Nucleus accumbens (tissue), 56 donors: Measurements from ENCODE around the gene COPB1.
"Not testable (repeated sequence)": the region's sequence is repeated elsewhere in the genome, so short reads cannot be mapped to it uniquely, and the experiment has no call there.

Source experiments
- DNase-seq, 56 donors: peaks; one replicate each; lab custom pipeline; 2025; lab: John Stamatoyannopoulos, UW

Gene COPB1, protein sequence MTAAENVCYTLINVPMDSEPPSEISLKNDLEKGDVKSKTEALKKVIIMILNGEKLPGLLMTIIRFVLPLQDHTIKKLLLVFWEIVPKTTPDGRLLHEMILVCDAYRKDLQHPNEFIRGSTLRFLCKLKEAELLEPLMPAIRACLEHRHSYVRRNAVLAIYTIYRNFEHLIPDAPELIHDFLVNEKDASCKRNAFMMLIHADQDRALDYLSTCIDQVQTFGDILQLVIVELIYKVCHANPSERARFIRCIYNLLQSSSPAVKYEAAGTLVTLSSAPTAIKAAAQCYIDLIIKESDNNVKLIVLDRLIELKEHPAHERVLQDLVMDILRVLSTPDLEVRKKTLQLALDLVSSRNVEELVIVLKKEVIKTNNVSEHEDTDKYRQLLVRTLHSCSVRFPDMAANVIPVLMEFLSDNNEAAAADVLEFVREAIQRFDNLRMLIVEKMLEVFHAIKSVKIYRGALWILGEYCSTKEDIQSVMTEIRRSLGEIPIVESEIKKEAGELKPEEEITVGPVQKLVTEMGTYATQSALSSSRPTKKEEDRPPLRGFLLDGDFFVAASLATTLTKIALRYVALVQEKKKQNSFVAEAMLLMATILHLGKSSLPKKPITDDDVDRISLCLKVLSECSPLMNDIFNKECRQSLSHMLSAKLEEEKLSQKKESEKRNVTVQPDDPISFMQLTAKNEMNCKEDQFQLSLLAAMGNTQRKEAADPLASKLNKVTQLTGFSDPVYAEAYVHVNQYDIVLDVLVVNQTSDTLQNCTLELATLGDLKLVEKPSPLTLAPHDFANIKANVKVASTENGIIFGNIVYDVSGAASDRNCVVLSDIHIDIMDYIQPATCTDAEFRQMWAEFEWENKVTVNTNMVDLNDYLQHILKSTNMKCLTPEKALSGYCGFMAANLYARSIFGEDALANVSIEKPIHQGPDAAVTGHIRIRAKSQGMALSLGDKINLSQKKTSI

DNA sequence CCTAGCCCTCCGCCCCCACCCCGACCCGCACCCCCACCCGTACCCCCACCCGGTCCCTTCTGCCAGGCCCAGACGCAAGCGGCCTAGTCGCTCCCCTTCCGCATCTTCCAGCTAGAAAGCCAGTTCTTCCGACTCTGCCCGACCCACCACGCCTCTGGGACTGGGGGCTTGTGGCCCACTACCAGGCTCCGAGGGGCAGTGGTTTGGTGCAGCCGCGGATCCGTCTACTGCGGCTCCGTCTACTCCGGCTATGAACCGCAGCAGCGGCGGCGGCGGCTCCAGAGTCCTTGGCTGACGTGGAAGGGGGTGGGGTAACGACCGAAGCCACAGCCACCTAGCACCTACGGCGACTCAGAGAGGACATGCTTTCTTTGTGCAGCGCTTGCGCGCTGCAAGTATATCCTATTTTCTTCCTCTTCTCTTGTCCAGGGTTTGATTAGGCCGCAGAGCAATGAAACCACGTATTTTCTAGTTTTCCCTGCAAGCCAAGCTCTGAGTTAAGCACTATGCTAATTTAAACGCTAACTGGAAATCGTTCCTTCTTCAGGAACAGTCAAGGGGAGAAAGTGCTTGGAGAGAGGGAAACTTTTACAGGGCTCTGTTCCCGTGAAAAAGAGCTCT is at the start of gene COPB1:
Gene COPB1, minus strand, starts transcription at position 252 of the 621 bp plus-strand sequence. CDS start 883 bp downstream, outside the sequence.
- peak; percentile 30 to 95 (median 86) for DNase-seq

DNA sequence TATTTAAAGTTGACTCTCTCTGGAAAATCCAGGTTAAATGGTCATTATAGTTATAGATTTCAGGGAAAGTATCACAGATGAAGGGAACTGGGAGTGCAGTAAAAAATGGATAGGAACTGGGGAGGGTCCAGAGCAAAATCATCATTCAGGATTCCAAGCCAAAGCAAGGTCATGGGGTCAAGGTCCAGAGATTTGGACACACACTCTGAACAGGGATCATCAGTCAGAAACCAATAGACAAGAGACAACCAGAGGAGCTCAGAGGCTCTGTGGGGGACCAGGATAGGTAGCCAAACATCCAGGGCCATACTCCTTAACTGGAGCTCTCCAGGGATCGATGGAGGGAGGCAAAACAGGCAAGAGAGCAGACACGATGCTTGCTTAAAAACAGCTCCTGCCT is 47.8 kb upstream of the COPB1 start:
- DNase-seq, result no peak

DNA sequence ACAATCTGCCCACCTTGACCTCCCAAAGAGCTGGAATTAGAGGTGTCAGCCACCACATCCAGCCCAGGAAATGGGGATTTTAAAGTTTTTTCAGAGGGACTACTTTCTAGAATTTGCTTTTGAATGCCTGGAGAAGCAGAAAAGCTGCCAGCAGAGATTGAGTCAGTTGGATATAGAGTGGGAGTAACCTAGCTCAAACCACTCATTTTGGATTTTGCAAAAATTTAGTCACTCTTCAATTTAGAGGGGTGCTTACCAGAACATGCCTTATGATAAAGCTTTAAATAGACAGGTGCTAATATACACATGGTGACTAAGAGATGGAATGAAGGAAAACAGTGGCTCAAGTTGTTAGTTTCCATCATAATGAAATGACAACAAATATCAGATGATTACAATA is 47.1 kb upstream of the COPB1 start:
- DNase-seq, result no peak

DNA sequence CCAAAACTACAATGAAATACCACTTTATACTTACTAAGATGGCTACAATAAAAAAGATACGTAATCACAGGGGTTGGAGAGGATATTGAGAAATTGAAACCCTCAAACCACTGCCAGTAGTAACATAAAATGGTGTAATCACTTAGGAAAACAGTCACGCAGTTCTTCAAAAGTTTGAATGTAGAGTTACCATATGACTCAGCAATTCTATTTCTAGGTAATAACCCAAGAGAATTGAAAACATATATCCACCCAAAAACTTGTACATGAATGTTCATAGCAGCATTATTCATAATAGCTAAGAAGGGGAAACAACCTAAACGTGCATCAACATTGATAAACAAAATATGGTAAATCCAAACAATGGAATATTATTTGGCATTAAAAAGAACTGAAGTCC is 45.0 kb upstream of the COPB1 start:
- no peak for DNase-seq

DNA sequence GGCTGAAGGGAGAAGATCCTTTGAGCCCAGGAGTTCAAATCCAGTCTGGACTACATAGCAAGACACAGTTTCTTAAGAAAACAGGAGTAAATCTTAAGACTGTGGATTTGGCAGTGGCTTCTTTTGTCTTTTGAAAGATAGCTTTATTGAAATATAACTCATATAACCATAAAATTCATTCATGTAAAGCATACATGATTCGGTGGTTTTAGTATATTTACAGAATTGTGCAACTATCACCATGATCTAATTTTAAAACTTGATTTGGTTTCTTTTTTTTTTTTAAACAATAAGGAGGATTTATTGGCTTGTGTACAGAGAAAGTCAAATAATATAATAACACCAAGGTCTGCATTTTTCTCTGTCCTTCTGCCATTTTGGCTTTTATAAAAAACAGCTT is 43.6 kb upstream of the COPB1 start:
- DNase-seq, result no peak

DNA sequence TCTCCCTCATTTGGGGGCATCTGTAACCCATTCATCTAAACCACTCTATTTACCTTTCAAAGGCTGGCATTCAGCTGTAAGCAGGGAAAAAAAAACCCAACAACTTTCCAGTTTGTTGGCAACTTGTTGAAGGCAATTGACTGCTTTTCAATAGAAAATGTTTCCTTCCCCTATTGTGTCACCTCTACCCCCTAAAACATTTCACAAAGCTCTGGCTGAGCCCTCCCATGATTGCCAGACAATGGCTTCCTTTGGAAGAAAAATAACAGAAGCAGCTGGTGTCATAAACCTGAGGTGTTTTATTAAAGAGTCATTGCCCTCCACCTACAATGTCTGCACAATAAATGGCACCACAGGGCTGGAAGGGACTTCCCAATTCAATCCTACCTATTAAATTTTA is 42.7 kb upstream of the COPB1 start:
- DNase-seq, result no peak

DNA sequence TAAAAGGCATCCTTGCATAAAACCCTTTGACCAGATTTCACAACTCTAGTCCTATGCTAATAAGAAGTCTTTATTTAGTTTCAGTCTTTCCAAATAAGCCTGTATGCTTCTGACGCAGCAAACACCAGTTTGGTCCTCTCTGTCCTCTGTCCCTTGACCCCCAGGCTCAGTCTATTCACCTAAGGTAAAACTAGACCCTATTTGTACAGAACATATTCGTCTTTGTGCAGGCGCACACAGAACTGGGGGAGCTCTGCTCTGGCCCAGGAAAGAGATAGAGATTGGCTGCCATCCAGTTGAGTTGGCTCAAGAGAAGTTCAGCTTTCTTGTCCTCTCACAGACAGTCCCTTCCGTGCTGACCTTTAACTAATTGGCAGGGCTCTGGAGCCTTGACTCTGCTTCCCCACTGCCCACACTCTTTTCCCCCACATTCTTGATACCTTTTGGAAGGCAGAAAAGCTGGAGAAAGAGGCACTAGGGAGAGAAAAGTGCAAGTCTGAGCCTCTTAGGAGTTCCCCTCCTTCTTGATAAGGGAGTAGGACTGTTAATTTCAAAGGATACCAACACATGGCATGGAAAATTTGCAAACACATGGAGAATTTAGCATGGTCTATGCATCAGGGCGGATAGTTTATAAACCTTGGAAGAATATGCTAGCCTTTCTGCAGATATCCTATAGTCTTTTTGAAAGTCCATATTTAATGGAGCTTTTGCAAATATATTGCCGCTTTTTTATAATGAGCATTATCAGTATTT is 41.8 kb upstream of the COPB1 start:
- peak in 3 of 56 donors; percentile 7 to 39 (median 31) for DNase-seq

DNA sequence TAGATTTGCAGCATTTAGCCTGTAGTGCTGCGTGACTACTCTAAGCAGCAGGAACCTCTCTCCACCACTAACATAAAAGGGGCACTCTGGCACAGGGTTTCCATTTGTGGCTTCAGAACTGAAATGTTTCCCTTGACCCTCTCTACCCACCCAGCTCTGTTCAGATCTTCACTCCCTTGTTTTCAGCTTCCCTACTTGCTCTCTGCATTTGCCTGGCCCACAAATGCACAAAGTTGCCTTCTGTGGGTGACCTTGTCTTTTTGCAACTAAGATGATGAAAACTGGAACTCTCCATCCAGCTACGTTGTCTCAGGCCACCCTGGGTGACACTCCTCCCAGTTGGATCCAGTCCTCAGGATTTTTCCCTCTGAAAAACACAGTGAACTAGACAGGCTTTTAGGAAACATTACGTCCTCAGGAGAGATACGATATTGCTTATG is 40.4 kb upstream of the COPB1 start:
- peak in 1 of 56 donors; percentile 23 for DNase-seq

DNA sequence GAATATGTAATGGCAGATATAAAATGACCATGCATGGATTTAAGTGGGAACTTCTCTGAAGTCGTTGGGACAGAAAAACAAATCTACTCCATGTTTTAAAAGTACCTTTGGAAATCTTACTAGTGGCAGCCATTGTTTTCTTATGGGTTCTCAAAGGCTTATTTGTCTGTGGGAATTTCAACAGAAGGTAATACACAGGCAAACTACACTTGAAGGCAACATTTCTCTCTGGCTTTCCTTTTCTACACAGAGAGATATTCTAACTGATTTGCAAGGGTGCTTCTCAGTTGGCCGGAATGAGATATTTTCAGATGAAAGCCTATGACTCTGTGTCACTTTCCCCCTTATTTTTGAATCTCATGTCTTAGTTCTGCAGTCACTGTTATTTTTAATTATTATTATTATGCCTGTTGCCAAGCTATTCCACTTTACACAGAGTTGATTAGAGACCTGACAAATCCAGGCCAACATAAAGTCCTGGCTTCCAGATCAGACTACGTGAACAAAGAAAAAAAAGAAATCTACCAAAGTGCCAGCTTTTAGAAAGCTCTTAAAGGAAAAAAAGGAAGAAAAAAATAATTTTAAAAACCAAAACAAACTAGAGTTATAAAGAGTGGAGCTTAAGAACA is 39.4 kb upstream of the COPB1 start:
- no peak for DNase-seq

DNA sequence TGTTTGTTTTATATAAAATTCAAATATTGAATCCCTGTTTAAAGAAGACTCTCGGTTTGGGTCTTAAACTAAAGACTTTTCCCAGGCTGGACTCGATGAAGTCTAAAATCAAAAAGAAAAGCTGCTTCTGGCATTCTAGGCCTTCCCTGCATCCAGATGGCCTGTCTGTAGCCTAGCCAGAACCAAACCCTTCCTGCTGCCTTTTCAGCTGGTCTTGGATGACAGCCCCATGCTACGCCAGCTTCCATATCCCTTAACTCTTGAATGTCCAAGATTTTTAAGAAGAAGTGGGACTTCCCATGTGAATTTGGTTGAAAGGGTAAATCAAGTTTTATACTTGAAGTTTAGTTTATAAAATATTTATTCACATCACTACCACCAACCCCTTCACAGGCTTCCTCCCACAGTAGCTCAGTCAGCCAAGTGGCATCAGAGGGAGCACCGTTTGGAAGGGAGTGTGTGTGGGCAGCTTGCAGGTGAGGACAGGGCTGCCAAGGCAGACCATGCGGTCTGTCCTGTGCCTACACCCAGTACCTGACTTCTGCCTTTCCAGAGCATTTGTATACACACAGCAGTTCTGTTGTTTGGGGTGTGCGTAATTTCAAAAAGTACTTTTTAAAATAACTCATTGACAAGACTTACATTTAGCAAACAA is 38.8 kb upstream of the COPB1 start:
- DNase-seq, result no peak

DNA sequence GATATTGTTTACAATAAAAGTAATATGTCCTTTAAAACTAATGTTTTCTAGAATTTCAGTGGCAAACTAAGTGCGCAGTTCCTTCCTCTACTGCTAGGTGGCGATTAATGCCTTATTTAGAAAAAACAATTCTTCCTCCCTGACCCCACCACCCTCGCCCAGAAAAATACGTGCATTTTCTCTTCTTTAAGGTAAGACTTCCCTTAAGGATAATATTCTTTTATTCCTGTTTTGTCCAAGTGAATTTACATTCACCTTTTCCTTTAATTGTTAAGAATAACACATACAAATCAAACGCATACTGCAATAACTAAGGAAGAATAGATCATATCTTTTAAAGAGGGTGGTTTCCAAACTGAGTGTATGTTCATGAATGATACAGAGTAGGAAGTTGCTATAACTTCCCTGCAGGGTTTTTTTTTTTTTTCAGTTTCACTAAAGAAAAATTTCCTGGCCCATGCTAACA is 37.6 kb upstream of the COPB1 start:
- peak in 2 of 56 donors; percentile 13 to 24 for DNase-seq

DNA sequence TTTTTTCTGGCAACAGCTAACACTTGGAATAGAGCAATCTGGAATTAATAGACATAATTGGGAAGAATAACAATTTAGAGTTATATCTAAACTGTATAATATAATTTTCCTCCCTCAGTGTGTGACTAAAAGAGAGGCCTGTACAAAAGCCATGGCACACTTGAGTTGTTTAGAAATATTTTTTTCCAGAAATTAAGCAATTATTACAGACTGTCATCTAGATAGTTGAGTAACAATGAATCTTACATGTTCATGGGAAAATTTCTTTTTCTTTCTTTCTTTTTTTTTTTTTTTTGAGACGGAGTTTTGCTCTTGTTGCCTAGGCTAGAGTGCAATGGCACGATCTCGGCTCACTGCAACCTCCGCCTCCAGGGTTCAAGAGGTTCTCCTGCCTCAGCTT is 35.6 kb upstream of the COPB1 start:
- DNase-seq, result not testable (repeated sequence)

DNA sequence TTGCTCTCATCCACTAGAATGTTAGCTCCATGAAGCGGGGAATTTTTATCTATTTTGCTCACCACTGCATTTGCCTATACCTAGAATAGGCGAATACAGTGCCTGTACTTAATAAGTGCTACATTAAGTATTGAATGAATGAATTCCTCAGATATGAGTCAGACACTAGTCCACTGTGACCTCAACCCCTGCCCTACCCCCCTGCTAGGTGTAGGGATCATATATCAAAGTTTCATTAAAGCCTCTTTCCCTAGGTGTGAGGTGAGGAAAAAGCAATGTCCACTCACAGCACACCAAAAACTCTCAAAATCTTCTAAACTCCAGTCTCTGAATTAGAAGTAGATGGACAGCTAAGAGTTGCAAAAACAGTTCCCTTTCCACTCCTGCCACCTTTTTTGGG is 30.3 kb upstream of the COPB1 start:
- DNase-seq, result no peak

DNA sequence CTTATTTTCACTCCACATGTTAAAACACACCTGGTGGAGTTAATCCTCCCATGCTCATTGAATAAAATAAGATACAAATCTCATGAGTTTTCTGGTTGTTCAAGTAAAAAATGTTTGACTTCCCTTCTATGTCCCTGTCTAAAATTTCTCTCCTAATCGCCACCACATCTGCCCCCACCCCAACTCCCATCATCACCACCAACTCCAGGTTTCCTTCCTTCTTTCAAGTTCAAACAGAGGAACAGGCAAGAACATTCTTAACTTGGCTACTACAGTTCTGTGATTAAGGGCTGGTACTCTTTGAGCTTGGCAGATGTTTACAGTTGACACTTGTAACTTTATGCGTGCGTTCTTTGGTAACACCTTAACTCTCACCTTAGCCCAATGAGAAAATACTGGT is 29.7 kb upstream of the COPB1 start:
- no peak for DNase-seq

DNA sequence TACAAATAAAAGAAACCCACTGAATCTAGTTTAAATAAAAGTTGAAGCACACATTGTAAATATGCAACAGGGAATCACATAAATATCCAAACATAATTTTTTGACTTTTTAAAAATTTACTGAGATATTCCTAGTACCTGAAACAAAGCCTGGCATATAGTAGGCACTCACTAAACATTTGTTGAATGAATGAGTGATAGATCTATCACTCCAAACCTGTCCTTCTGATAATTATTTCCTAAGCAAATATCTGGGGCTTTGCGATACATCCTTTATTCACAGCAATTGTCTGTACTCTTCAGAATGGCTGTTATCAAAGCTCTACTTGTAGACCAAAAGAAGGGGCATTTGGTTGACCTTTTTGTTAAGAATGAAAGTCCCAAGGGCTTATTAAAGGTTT is 23.2 kb upstream of the COPB1 start:
- no peak for DNase-seq

DNA sequence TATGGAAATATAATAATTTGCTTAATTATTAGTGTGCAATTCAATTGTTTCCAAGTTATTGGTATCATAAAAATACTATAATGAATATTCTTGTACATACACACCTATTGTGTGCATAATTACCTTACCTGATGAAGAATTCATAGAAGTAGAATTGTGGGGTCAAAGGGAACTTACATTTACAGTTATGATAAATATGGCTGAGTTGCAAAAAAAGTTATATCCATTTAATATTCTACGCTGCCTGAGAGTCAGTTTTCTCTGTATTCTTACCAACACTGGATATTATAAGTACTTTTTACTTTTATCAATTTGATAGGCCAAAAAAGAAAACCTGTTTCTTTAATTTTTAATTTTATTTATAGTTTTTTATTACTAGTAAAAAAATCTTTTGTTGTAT is 22.6 kb upstream of the COPB1 start:
- DNase-seq, result no peak

DNA sequence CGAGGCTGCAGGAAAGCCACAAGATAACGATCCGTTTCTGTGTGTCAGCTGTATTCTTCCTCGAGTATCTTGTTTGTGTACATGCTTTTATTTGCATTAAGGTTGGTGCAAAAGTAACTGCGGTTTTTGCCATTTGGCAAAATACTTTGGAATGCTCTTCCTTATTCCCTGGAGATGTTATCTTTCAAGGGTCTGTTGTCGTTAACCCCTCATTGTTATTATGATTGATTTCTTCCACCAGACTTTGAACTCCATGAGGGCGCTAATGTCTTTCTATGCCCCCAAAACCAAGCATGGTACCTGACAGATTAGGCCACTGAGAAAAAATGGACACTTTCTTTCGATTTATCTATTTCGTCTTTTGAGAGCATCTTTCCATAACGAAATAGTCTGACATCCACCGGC is 21.1 kb upstream of the COPB1 start:
- no peak for DNase-seq

DNA sequence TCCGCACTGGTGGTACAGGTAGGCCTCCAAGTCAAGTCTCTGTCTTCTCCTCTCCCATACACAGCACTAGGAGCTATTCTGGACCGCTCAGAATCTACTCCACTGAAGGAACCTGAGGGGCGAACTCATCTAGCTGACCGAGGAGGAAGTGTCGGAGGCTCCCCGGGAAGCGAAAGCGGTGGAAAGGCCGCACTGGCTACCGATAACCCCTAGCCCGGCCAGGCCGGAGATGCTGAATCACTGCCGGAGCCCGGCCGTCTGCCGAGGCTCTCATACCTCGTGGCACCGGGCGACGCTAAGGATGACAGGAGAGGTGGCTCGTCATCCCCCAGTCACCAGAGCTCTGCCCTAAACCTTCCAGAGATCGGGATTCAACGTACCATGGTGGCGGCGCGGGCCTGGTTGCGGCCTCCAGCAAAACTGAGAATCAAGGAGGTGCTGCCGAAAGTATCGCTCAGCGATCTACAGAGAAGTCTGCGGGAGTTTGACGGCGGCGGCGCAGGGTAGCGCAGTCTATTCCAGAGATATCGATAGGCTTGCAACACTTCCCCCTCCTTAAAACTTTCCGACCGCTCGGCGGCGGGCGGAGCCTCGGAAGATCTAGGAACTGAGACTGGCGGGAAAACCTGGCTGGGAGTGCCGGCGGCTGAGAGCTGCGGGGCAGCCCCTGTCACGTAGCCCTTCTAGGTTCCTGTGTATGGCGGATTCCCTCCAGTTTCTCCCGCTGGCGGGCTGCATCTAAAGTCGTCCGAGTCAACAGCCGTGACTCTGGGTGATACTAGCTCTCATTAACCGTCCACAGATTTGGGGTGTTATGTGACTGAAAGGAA is 20.5 kb upstream of the COPB1 start, which contains the start of gene PSMA1:
Gene PSMA1, minus strand, starts transcription at position 470 of the 830 bp plus-strand sequence. Its CDS starts 87 bp downstream, at position 383.
- DNase-seq, result peak; percentile 36 to 95 (median 87)
